Esophagus squamous epithelium (tissue), 5 donors: ENCODE results near the gene MUSK. TPM values are rescaled to one million over a fixed set of nuclear protein-coding genes. Genes with fewer than 3 reads are reported as not detected.
A peak's percentile ranks its signal among the peaks of the same experiment; 100 is the strongest.

Experiments
- DNase-seq: peaks from one replicate; lab custom pipeline; 2025; lab: John Stamatoyannopoulos, UW
- H3K27ac ChIP-seq, 4 donors: fragments of 200-600 bp; sonication (generic); one replicate each; pipeline ENCODE4 v1.5.1; 2016 to 2019; ENCODE audit warnings: mild to moderate bottlenecking in 1 of 4
- H3K27me3 ChIP-seq, 4 donors: fragments of 200-600 bp; sonication (generic); 1 replicate in 3 of 4; 2 replicates in 1 of 4; pipeline versions ENCODE4 v1.5.1 to v1.6.0; 2017 to 2021; ENCODE audit warnings: antibody characterized with exemption in 1 of 4
- H3K36me3 ChIP-seq, 3 donors: fragments of 200-600 bp; sonication (generic); one replicate each; pipeline ENCODE4 v1.5.1; 2016 to 2019
- H3K4me1 ChIP-seq, 3 donors: fragments of 200-600 bp; sonication (generic); one replicate each; pipeline ENCODE4 v1.5.1; 2017 to 2019
- H3K4me3 ChIP-seq, 4 donors: fragments of 200-600 bp; sonication (generic); 1 replicate in 3 of 4; 2 replicates in 1 of 4; pipeline ENCODE4 v1.5.1; 2016 to 2019; ENCODE audit warnings: mild to moderate bottlenecking in 2 of 4, moderate library complexity in 1 of 4
- H3K9me3 ChIP-seq, 3 donors: fragments of 200-600 bp; sonication (generic); one replicate each; pipeline ENCODE4 v1.5.1; 2016 to 2019
- CTCF ChIP-seq, 6 experiments: fragments of 450-650 bp in 4 of 6; fragments of 200-600 bp in 2 of 6; sonication (generic) in 2 of 6; IDR thresholded peaks; one replicate each; pipeline ENCODE4 v1.5.1; 2016 to 2019; ENCODE audit warnings: antibody characterized with exemption in 6 of 6, mild to moderate bottlenecking in 4 of 6, moderate library complexity in 4 of 6
- POLR2A ChIP-seq, 4 donors: fragments of 450-650 bp; IDR thresholded peaks; one replicate each; pipeline ENCODE4 v1.6.1; 2017; ENCODE audit warnings: antibody characterized with exemption in 4 of 4, mild to moderate bottlenecking in 4 of 4, moderate library complexity in 3 of 4
- WGBS, 2 donors: methylation state at CpG; one replicate each; pipeline ENCODE4 v1.1.5; 2018; 5-methylcytosine and 5-hydroxymethylcytosine counted together
- intact Hi-C: fragments of 100-400 bp; cut with DNase I; formaldehyde crosslinking; loops from one replicate; pipeline ENCODE4 v1.15.0; 2022
- total RNA-seq, 4 donors: library from RNA; depleted of rRNA; stranded (reverse); fragments of >200 nt; gene quantifications; one replicate each; pipeline ENCODE4 v1.1.0, GENCODE V29; 2016
- donor health status: DM: yes; HTN: yes; CAD: no.

Gene MUSK
- total RNA-seq, 4 donors from 2014 or later = 0.15 to 10.1 (median 1.5) TPM

- no peak overlapping the region for H3K27ac ChIP-seq
- H3K27me3 ChIP-seq = no peaks in the 10 kb centered on the region
- no peak for DNase-seq
- no peaks in the 10 kb centered on the region for H3K9me3 ChIP-seq
- WGBS, 2 donors = 78 to 80% methylated on average over 5 of the region's 5 CpGs
- intact Hi-C loops = no loop called here
- no peaks in the 10 kb centered on the region for H3K36me3 ChIP-seq
- no peak for TF ChIP-seq POLR2A (IDR thresholded peaks at IDR 0.05)
- TF ChIP-seq CTCF (IDR thresholded peaks at IDR 0.05) = no peak
- H3K4me1 ChIP-seq = peaks cover 0 to 15% (median 0%) of the 10 kb centered on the region in 3 donors
- no peak overlapping the region for H3K4me3 ChIP-seq
Measured at GRCh38 chr9:110775724-110776123, 107.1 kb downstream of the MUSK start.

GRCh38 chr9:110776221-110776620 lies 107.6 kb downstream of the MUSK start:
- no peak for DNase-seq
- intact Hi-C loops = no loop called here
- Histone ChIP-seq H3K36me3 (no peaks in the 10 kb centered on the region), H3K4me3 (no peak overlapping the region), H3K27me3 (no peaks in the 10 kb centered on the region), H3K27ac (no peak overlapping the region), H3K9me3 (no peaks in the 10 kb centered on the region), H3K4me1 (peaks cover 0 to 15% (median 0%) of the 10 kb centered on the region in 3 donors)
- no peak for TF ChIP-seq POLR2A (IDR thresholded peaks at IDR 0.05)
- TF ChIP-seq CTCF (IDR thresholded peaks at IDR 0.05) = no peak
- WGBS, 2 donors = 43 to 66% methylated on average over 1 of the region's 1 CpG

- TF ChIP-seq CTCF (IDR thresholded peaks at IDR 0.05) (no peak), POLR2A (IDR thresholded peaks at IDR 0.05) (no peak)
- no peaks in the 10 kb centered on the region for H3K27me3 ChIP-seq
- no peak overlapping the region for H3K4me3 ChIP-seq
- peak overlapping the region in 1 of 4 donors; percentile 18 for H3K27ac ChIP-seq
- no peak for DNase-seq
- intact Hi-C loops = no loop called here
- H3K9me3 ChIP-seq = no peaks in the 10 kb centered on the region
- peaks cover 0 to 15% (median 0%) of the 10 kb centered on the region in 3 donors for H3K4me1 ChIP-seq
- 43% methylated on average over 5 of the region's 5 CpGs for WGBS, 2 donors
- H3K36me3 ChIP-seq = no peaks in the 10 kb centered on the region
Measured at GRCh38 chr9:110777196-110777875, 108.7 kb downstream of the MUSK start.

GRCh38 chr9:110777876-110778215 lies 109.3 kb downstream of the MUSK start:
- Histone ChIP-seq H3K4me1 (peaks cover 0 to 15% (median 0%) of the 10 kb centered on the region in 3 donors), H3K36me3 (no peaks in the 10 kb centered on the region), H3K27me3 (no peaks in the 10 kb centered on the region), H3K4me3 (no peak overlapping the region), H3K27ac (no peak overlapping the region), H3K9me3 (no peaks in the 10 kb centered on the region)
- TF ChIP-seq CTCF (IDR thresholded peaks at IDR 0.05) (no peak), POLR2A (IDR thresholded peaks at IDR 0.05) (no peak)
- intact Hi-C loops = no loop called here
- no peak for DNase-seq

- Histone ChIP-seq H3K36me3 (no peaks in the 10 kb centered on the region), H3K9me3 (no peaks in the 10 kb centered on the region), H3K4me3 (no peak overlapping the region), H3K27ac (no peak overlapping the region), H3K4me1 (peaks cover 0 to under 1% (median 0%) of the 10 kb centered on the region in 3 donors), H3K27me3 (no peaks in the 10 kb centered on the region)
- no peak for DNase-seq
- TF ChIP-seq POLR2A (IDR thresholded peaks at IDR 0.05) = no peak
- TF ChIP-seq CTCF (IDR thresholded peaks at IDR 0.05) = no peak
- 86 to 88% methylated on average over 5 of the region's 5 CpGs for WGBS, 2 donors
- intact Hi-C loops = no loop called here
Measured at GRCh38 chr9:110782701-110783100, 114.1 kb downstream of the MUSK start.
